Fibroblast of lung (primary cell): ENCODE data around the gene MAP4K2.

ENCODE experiments used
- CTCF ChIP-seq, 2 donors: IDR thresholded peaks in 1 of 2; conservative IDR thresholded peaks in 1 of 2; 1 replicate in 1 of 2; 2 replicates in 1 of 2; pipeline ENCODE4 v1.5.1; 2011 to 2012; ENCODE audit warnings: low read length in 2 of 2, control low read depth in 1 of 2, inconsistent platforms in 1 of 2, low read depth in 1 of 2, mild to moderate bottlenecking in 1 of 2
- EZH2 ChIP-seq: IDR thresholded peaks from 2 replicates; pipeline ENCODE4 v1.5.1; 2012; ENCODE audit warnings: low read length, control low read depth, mild to moderate bottlenecking; ENCODE audit errors: missing control alignments

DNA sequence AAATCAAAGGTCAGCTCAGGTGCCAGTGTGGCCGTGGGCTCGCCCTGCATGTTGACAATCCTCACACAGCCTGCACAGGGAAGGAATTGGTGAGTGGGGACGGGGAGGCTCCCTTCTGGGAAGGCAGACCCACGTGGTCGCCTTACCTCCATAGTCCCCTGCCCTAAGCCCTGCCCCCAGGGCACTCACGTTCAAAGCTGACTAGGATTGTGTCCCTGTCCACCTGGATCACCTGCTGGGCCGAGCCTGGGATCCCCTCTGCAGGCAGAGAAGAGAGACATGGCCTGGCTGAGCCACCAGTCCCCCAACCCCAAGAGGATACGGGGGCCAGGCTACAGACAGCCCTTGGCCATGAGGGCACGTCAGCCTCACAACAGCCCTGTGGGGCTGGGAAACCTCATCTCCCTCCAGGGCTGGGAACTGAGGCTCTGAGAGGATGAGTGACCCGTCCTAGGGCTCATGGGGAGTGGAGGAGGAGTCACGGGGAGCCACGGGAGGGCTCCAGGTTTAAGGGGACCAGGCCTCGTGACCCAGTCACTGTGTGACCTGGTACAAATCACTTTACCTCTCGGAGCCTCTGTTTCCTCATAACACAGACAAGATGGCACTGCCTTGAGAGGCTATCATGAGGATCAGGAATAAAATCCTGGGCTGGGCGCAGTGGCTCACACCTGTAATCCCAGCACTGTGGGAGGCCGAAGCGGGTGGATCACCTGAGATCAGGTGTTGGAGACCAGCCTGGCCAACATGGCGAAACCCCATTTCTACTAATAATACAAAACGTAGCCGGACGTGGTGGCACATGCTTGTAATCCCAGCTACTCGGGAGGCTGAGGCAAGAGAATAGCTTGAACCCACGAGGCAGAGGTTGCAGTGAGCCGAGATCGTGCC lies 12.6 kb downstream of the MAP4K2 start:
- TF ChIP-seq EZH2, result no peak
- TF ChIP-seq CTCF (conservative IDR thresholded peaks at IDR 0.05 in 1 of 2, IDR thresholded peaks at IDR 0.05 in 1 of 2; ENCODE audit: low read depth in 1 of 2, low read length in 2 of 2), result no peak
